Testis (tissue), 2 donors: Measurements from ENCODE around the gene CEP295NL.

Experiments used
- CTCF ChIP-seq, 3 experiments: fragments of 450-650 bp in 2 of 3; fragments of 200-600 bp in 1 of 3; sonication (generic) in 1 of 3; IDR thresholded peaks; one replicate each; pipeline ENCODE4 v1.5.1; 2016 to 2019; ENCODE audit warnings: antibody characterized with exemption in 3 of 3, mild to moderate bottlenecking in 2 of 3, moderate library complexity in 1 of 3
- POLR2A ChIP-seq: fragments of 450-650 bp; IDR thresholded peaks from one replicate; pipeline ENCODE4 v1.6.1; 2017; ENCODE audit warnings: antibody characterized with exemption, mild to moderate bottlenecking, moderate library complexity

GRCh38 chr17:78903101-78903779 is at the start of gene CEP295NL:
- TF ChIP-seq POLR2A, result no peak
- no peak for TF ChIP-seq CTCF (IDR thresholded peaks at IDR 0.05)
